Right atrium auricular region (tissue), 2 donors: ENCODE measurements around the gene CTU2. TPM values are rescaled to one million over a fixed set of nuclear protein-coding genes. Genes with fewer than 3 reads are reported as not detected.

Experiments
- DNase-seq: peaks from one replicate; pipeline ENCODE4 v3.0.0-alpha.2; 2019; ENCODE audit warnings: low spot score
- H3K27ac ChIP-seq, 2 donors: fragments of 200-600 bp; sonication (generic); 1 replicate in 1 of 2; 2 replicates in 1 of 2; pipeline ENCODE4 v1.5.1; 2016 to 2019
- H3K27me3 ChIP-seq, 2 donors: fragments of 200-600 bp; sonication (generic); one replicate each; pipeline versions ENCODE4 v1.5.1 to v1.6.0; 2017 to 2019
- H3K36me3 ChIP-seq: fragments of 200-600 bp; sonication (generic); one replicate; pipeline ENCODE4 v1.5.1; 2016
- H3K4me1 ChIP-seq, 2 donors: fragments of 200-600 bp; sonication (generic); one replicate each; pipeline versions ENCODE4 v1.5.1 to v1.6.0; 2017 to 2019
- H3K4me3 ChIP-seq, 2 donors: fragments of 200-600 bp; sonication (generic); 1 replicate in 1 of 2; 2 replicates in 1 of 2; pipeline ENCODE4 v1.5.1; 2017 to 2019; ENCODE audit warnings: mild to moderate bottlenecking in 1 of 2, moderate library complexity in 1 of 2
- H3K9me3 ChIP-seq, 2 donors: fragments of 200-600 bp; sonication (generic); one replicate each; pipeline ENCODE4 v1.5.1; 2019
- total RNA-seq, 2 donors: library from RNA; depleted of rRNA; stranded (reverse); fragments of >200 nt; gene quantifications; one replicate each; pipeline ENCODE4 v1.1.0, GENCODE V29; 2016
- TF ChIP-seq, protein P1 (sequence below), 2 donors: fragments of 200-600 bp; sonication (generic); IDR thresholded peaks; one replicate each; pipeline ENCODE4 v1.5.1; 2019; ENCODE audit warnings: antibody characterized with exemption in 2 of 2

The CTU2 gene
- total RNA-seq, 2 donors from 2014 or later, result 7.1 to 8.2 TPM

DNA sequence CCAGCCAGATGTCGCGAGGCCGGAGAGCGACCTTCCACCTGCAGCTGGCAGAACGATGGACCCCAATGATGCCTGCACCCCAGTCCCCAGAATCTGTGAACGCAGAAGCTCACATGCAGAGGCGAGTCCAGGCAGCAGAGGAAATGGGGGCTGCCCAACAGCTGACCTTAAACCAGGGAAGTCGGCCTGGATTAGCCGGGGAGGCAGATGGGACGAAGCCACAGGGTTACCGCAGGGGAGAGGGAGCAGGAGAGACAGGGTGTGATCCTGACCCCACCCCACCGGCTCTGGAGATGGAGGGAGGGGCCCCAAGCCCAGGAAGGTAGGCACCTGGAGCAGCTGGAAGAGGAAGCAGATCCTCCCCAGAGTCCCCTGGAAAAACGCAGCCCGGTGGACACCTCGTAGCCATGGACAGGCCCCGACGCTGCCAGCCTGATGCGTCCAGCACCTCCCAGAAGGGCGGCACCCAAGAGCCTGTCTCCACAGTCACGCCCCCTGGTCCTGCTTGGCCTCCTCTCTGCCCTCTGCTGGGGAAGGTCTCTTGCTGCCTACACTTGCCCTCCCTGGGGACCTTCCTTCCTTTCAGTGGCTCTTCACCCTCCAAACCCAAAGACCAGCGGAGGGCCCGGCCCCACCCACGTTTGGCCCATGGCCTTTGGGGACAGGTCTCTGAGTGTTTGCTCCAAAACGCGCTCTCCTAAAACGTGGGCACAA is 41.4 kb downstream of the CTU2 start:
- H3K27me3 ChIP-seq, result no peaks in the 10 kb centered on the region
- TF ChIP-seq, protein P1, sequence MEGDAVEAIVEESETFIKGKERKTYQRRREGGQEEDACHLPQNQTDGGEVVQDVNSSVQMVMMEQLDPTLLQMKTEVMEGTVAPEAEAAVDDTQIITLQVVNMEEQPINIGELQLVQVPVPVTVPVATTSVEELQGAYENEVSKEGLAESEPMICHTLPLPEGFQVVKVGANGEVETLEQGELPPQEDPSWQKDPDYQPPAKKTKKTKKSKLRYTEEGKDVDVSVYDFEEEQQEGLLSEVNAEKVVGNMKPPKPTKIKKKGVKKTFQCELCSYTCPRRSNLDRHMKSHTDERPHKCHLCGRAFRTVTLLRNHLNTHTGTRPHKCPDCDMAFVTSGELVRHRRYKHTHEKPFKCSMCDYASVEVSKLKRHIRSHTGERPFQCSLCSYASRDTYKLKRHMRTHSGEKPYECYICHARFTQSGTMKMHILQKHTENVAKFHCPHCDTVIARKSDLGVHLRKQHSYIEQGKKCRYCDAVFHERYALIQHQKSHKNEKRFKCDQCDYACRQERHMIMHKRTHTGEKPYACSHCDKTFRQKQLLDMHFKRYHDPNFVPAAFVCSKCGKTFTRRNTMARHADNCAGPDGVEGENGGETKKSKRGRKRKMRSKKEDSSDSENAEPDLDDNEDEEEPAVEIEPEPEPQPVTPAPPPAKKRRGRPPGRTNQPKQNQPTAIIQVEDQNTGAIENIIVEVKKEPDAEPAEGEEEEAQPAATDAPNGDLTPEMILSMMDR (IDR thresholded peaks at IDR 0.05), result no peak
- no peak for DNase-seq
- no peak overlapping the region for H3K4me3 ChIP-seq
- H3K4me1 ChIP-seq, result peaks cover 0 to 37% of the 10 kb centered on the region in 2 donors
- H3K27ac ChIP-seq, result no peak overlapping the region
- H3K9me3 ChIP-seq, result no peaks in the 10 kb centered on the region
- no peaks in the 10 kb centered on the region for H3K36me3 ChIP-seq

DNA sequence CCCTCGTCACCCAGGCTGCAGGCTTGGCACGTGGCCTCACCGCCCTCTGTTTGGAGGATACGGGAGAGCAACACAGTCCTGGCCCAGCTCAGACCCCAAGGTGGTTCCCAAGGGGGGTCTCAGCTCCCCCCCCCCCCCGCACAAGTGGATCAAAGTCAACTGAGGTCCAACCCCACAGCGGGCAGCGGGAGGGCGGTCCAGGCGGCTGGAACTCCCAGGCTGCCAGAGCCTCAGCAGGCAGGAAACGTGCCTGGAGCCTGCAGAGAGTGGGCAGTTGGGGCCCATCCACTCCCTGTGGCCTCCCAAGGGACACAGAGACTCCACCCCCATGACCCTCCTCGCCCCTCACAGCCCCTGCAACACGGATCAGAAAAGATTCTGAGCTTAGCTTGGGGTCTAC is 42.1 kb downstream of the CTU2 start:
- DNase-seq, result no peak
- Histone ChIP-seq H3K27ac (no peak overlapping the region), H3K4me1 (peaks cover 0 to 37% of the 10 kb centered on the region in 2 donors)

DNA sequence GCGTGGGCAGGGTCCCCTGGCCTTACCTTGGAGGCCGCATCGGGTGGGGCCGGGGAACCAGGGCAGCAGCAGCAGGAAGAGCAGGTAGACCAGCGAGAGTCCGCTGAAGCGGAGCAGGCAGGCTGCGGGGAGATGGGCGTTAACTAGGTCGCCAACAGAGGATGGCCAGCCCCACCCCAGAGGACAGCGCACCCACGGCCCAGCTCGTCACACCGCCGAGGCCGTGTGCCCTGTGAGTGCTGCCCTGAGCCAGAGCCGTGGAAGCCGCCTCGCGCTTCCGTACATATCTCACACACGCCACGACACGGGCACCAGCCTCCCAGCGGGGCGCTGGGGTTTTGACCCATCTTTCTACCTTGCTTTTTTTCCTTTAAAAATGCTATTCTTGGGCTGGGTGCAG is 43.1 kb downstream of the CTU2 start:
- Histone ChIP-seq H3K4me3 (no peak overlapping the region), H3K4me1 (peaks cover 0 to 29% of the 10 kb centered on the region in 2 donors), H3K36me3 (no peaks in the 10 kb centered on the region), H3K27ac (no peak overlapping the region), H3K27me3 (no peaks in the 10 kb centered on the region), H3K9me3 (no peaks in the 10 kb centered on the region)
- no peak for DNase-seq
- TF ChIP-seq, protein P1 (IDR thresholded peaks at IDR 0.05), result no peak

More for the DNA sequence above, 42.1 kb downstream of the CTU2 start:
- Histone ChIP-seq H3K36me3 (no peaks in the 10 kb centered on the region), H3K9me3 (no peaks in the 10 kb centered on the region), H3K27me3 (no peaks in the 10 kb centered on the region), H3K4me3 (no peak overlapping the region)
- TF ChIP-seq, protein P1 (IDR thresholded peaks at IDR 0.05), result no peak

DNA sequence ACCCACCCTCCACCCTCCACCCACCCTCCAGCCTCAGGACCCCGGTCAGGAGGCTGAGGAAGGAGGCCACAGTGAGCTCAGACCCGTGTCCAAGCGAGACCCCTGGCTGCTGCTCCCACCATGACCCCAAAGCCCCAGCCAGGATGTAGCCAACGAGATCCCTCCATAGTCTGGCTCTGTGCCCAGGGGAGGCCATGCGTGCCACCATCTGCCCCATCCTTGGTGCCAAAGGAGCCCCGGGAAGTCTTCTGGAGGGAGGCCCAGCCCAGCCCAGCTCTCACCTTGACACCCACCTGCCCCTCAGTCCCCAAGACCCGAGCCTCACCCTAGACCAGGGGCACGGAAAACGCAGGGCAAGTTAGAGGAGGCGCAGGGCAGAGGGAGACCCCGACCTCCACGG is 44.6 kb downstream of the CTU2 start:
- H3K9me3 ChIP-seq, result no peaks in the 10 kb centered on the region
- no peak overlapping the region for H3K4me3 ChIP-seq
- H3K27ac ChIP-seq, result no peak overlapping the region
- peaks cover 0 to 19% of the 10 kb centered on the region in 2 donors for H3K4me1 ChIP-seq
- H3K36me3 ChIP-seq, result no peaks in the 10 kb centered on the region
- TF ChIP-seq, protein P1 (IDR thresholded peaks at IDR 0.05), result no peak
- no peaks in the 10 kb centered on the region for H3K27me3 ChIP-seq
- DNase-seq, result no peak

DNA sequence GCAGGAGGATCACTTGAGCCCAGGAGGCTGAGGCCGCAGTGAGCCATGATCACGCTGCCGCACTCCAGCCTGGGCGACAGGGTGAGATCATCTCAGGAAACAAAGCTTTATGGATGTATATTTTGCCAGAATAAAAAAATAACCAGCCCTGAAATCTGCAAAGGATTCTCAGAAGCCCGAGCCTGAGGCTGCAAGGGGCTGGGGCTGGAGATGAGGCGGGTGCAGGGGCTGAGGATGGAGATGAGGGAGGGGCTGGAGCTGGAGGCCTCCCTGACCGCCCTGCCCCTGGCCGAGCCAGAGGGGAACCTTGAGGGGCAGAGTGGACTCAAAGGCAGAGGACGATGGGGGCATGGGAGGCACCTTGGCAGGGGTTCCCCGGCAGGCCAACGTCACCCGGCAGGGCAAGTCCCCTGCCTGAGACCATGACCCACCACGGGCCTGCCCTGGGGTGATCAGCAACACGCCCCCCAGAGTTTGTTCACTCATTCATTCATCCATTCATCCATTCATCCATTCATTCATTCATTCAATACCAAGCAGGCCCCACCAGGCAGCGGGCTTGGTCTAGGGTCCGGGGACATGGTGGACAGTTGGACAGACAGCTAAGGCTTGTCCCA is 46.2 kb downstream of the CTU2 start:
- DNase-seq, result no peak
- Histone ChIP-seq H3K4me3 (no peak overlapping the region), H3K4me1 (peaks cover 0 to 3% of the 10 kb centered on the region in 2 donors), H3K9me3 (no peaks in the 10 kb centered on the region), H3K27ac (no peak overlapping the region), H3K36me3 (no peaks in the 10 kb centered on the region), H3K27me3 (no peaks in the 10 kb centered on the region)
- TF ChIP-seq, protein P1 (IDR thresholded peaks at IDR 0.05), result no peak
